ENCODE results near the gene VCAM1.

GRCh38 chr1:100719490-100719889 is at the start of gene VCAM1:
- no peak for TF ChIP-seq EZH2 (IDR thresholded peaks at IDR 0.05)
- no peak for TF ChIP-seq POLR2AphosphoS5 (IDR thresholded peaks at IDR 0.05; ENCODE audit: borderline replicate concordance, low read depth, low read length)
